ENCODE measurements around the gene KIF6.

The KIF6 gene

GRCh38 chr6:39347906-39348585 lies 377.2 kb downstream of the KIF6 start:
- no peaks in the 10 kb centered on the region for H3K9me3 ChIP-seq (ENCODE audit: control insufficient read depth, insufficient read depth, low read depth, low read length)
- H3K4me1 ChIP-seq (ENCODE audit: control insufficient read depth, insufficient read depth, low read length), result no peaks in the 10 kb centered on the region
- H3K27ac ChIP-seq (ENCODE audit: extremely low read depth, low read depth, low read length), result no peak overlapping the region
- ChIA-PET POLR2A (no interaction called here), CTCF (interaction anchor here (0.6 to 3.0 kb wide), 20 partner anchors 9 to 1690 kb away, joined by 3 to 15 read pairs (median 4); no protein-coding TSS in a partner anchor)
- H3K36me3 ChIP-seq (ENCODE audit: control insufficient read depth in 2 of 2, insufficient read depth in 1 of 2, low read length in 2 of 2), result no peaks in the 10 kb centered on the region
- H3K4me3 ChIP-seq (ENCODE audit: low read depth, low read length), result no peak overlapping the region
- 0 out of 2 replicates have a peak, but pooled peaks have one; percentile 25 for TF ChIP-seq ZNF2 (tag by site-specific recombination; IDR thresholded peaks at IDR 0.05)
- peak; percentile 73 for TF ChIP-seq CTCF (tag by site-specific recombination; IDR thresholded peaks at IDR 0.05)
- no peak for TF ChIP-seq HOXD13 (CRISPR knock-in tag; IDR thresholded peaks at IDR 0.05; ENCODE audit: borderline replicate concordance)
- TF ChIP-seq ZNF324 (tag by site-specific recombination; IDR thresholded peaks at IDR 0.05), result no peak
- peak; percentile 78 for TF ChIP-seq ZNF654 (tag by site-specific recombination; IDR thresholded peaks at IDR 0.05; ENCODE audit: low read depth)
- TF ChIP-seq SP7 (tag by site-specific recombination; IDR thresholded peaks at IDR 0.05), result no peak
- no peak for TF ChIP-seq HIC1 (tag by site-specific recombination; IDR thresholded peaks at IDR 0.05)
- TF ChIP-seq KLF17 (tag by site-specific recombination; IDR thresholded peaks at IDR 0.05), result no peak
- TF ChIP-seq ZNF76 (tag by site-specific recombination; IDR thresholded peaks at IDR 0.05; ENCODE audit: borderline replicate concordance, low read depth), result no peak
- no peak for TF ChIP-seq ZNF366 (tag by site-specific recombination; conservative IDR thresholded peaks at IDR 0.05)
- peak; percentile 58; the same call in 1 of the 2 replicates for TF ChIP-seq PRDM1 (tag by site-specific recombination; IDR thresholded peaks at IDR 0.05)
- TF ChIP-seq ZNF596 (tag by site-specific recombination; IDR thresholded peaks at IDR 0.05), result no peak

GRCh38 chr6:39347206-39347605 lies 378.0 kb downstream of the KIF6 start:
- ChIA-PET CTCF (interaction anchor here (0.6 to 2.4 kb wide), 18 partner anchors 8 to 1076 kb away, joined by 3 to 15 read pairs (median 4); no protein-coding TSS in a partner anchor), POLR2A (no interaction called here)
- no peak for TF ChIP-seq KLF17 (tag by site-specific recombination; IDR thresholded peaks at IDR 0.05)
- TF ChIP-seq ZNF214 (tag by site-specific recombination; IDR thresholded peaks at IDR 0.05; ENCODE audit: borderline replicate concordance), result no peak
- no peak for TF ChIP-seq ZBTB48 (tag by site-specific recombination; IDR thresholded peaks at IDR 0.05)
- no peak for TF ChIP-seq ZNF600 (tag by site-specific recombination; IDR thresholded peaks at IDR 0.05)
- TF ChIP-seq ZSCAN4 (tag by site-specific recombination; IDR thresholded peaks at IDR 0.05), result no peak
- TF ChIP-seq ZNF549 (tag by site-specific recombination; IDR thresholded peaks at IDR 0.05), result no peak
- TF ChIP-seq OSR2 (tag by site-specific recombination; IDR thresholded peaks at IDR 0.05), result no peak
- TF ChIP-seq ZNF292 (tag by site-specific recombination; IDR thresholded peaks at IDR 0.05; ENCODE audit: borderline replicate concordance, low read depth), result no peak
- no peak for TF ChIP-seq ZNF777 (tag by site-specific recombination; IDR thresholded peaks at IDR 0.05; ENCODE audit: borderline replicate concordance)
- no peak overlapping the region for H3K27ac ChIP-seq (ENCODE audit: extremely low read depth, low read depth, low read length)
- H3K36me3 ChIP-seq (ENCODE audit: control insufficient read depth in 2 of 2, insufficient read depth in 1 of 2, low read length in 2 of 2), result no peaks in the 10 kb centered on the region
- no peak overlapping the region for H3K4me3 ChIP-seq (ENCODE audit: low read depth, low read length)
- H3K4me1 ChIP-seq (ENCODE audit: control insufficient read depth, insufficient read depth, low read length), result no peaks in the 10 kb centered on the region
- no peaks in the 10 kb centered on the region for H3K9me3 ChIP-seq (ENCODE audit: control insufficient read depth, insufficient read depth, low read depth, low read length)
